ENCODE data around the gene CCDC102A. TPM values are rescaled to one million over a fixed set of nuclear protein-coding genes. Genes with fewer than 3 reads are reported as not detected.

CCDC102A gene
- total RNA-seq, 5 donors from 2014 or later (not counting 1 experiment from before 2014, with no cell fraction given) = 6.1 to 11.2 (median 6.6) TPM

DNA sequence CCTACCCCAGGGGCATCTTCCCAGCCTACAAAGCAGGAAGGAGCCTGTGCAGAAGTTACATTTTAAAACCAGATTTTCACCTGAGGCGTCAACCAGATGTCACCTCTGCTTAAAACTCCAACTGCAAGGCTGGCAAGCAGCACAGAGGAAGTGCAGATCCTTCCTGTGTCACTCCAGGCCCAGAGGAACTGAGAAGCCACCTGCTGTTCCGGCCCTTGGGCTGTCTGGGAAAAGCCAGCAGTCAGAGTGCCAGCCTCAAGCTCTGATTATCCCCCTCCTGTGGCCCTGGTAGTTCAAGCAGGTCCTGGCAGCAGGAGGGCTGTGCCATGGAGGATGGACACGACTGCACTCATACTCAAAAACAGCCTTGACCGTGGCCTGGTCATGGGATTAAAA is 63.7 kb downstream of the CCDC102A start:
- Mint-ChIP-seq H3K4me1 (peaks cover 9 to 27% (median 15%) of the 10 kb centered on the region in 3 donors), H3K9me3 (no peaks in the 10 kb centered on the region), H3K27me3 (no peaks in the 10 kb centered on the region), H3K4me3 (no peak overlapping the region), H3K36me3 (peaks cover 36% of the 10 kb centered on the region), H3K27ac (peak overlapping the region in 1 of 2 donors; percentile 16)
- no peak overlapping the region for H3K27ac ChIP-seq (ENCODE audit: low read length)
- H3K4me1 ChIP-seq (ENCODE audit: control insufficient read depth in 1 of 2, extremely low read depth in 1 of 2, insufficient read depth in 2 of 2, low read length in 2 of 2) = peaks cover 6 to 26% of the 10 kb centered on the region in 2 experiments
- H3K9me3 ChIP-seq = no peaks in the 10 kb centered on the region
- H3K36me3 ChIP-seq (ENCODE audit: control insufficient read depth in 2 of 2, extremely low read depth in 1 of 2, insufficient read depth in 1 of 2, low read length in 1 of 2) = peaks cover 19 to 52% of the 10 kb centered on the region in 2 donors
- no peak overlapping the region for H3K4me3 ChIP-seq (ENCODE audit: control insufficient read depth in 1 of 2, extremely low read depth in 1 of 2, low read length in 1 of 2)
- POLR2A ChIA-PET = no interaction called here
- DNase-seq (no peak), ATAC-seq (replicated peaks in 1 of 4) (no peak)
- H3K27me3 ChIP-seq (replicated peaks in 1 of 2; ENCODE audit: control insufficient read depth in 2 of 2, extremely low read depth in 1 of 2, insufficient read depth in 2 of 2, low read length in 1 of 2) = no peaks in the 10 kb centered on the region
- WGBS (ENCODE audit: insufficient coverage) = 36% methylated on average over 1 of the region's 4 CpGs
- CTCF ChIA-PET = no interaction called here

DNA sequence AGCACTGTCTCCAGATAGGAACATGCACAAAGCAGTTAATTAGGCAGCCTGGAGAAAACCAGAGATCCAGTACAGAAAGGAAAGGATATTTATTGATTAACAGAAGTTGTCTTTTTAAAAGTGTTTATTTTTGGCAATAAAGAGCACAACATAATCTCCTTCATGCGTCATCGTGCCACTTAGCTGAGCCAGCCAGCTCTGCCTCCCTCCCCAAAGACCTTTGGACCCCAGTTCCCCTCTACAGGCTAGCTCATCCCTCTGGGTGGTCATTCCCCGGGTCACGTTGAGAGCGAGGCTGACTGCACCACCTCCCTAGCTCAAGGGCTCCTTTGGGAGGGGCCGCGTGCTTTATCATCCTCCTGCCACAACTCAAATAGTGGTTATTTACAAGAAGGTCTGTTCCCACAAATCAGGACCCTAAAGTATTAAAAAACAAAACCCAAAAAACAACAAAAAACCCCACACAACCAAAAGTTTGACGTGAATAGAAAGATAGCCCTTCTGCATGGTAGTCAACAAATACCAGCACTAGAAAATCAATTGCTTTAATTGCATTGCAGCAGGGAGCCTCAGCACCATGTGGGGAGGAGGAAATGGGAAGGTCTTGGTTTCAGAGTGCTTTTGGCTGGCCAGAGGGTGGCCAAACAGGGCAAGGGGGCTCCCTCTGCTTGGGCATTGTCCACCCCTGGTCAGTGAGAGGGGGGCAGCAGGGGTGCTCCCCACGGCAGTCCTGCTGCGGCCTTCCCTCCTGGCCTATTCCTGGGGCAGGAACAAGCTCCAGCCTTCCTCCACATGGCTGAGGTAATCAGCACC is 64.3 kb downstream of the CCDC102A start:
- Mint-ChIP-seq H3K36me3 (peaks cover 39% of the 10 kb centered on the region), H3K4me1 (peaks cover 9 to 31% (median 13%) of the 10 kb centered on the region in 3 donors), H3K27ac (peak overlapping the region in 1 of 2 donors; percentile 20), H3K4me3 (no peak overlapping the region), H3K27me3 (no peaks in the 10 kb centered on the region), H3K9me3 (no peaks in the 10 kb centered on the region)
- no peak for ATAC-seq (replicated peaks in 1 of 4)
- ChIA-PET CTCF (interaction anchor here in 1 of 2 donors (0.6 kb wide), 1 partner anchor 124 kb away, joined by 4 read pairs; no protein-coding TSS in a partner anchor), POLR2A (no interaction called here)
- H3K27ac ChIP-seq (ENCODE audit: low read length) = no peak overlapping the region
- H3K36me3 ChIP-seq (ENCODE audit: control insufficient read depth in 2 of 2, extremely low read depth in 1 of 2, insufficient read depth in 1 of 2, low read length in 1 of 2) = peaks cover 19 to 57% of the 10 kb centered on the region in 2 donors
- 100% methylated on average over 3 of the region's 10 CpGs for WGBS (ENCODE audit: insufficient coverage)
- no peak for DNase-seq
- no peaks in the 10 kb centered on the region for H3K9me3 ChIP-seq
- peaks cover 6 to 22% of the 10 kb centered on the region in 2 experiments for H3K4me1 ChIP-seq (ENCODE audit: control insufficient read depth in 1 of 2, extremely low read depth in 1 of 2, insufficient read depth in 2 of 2, low read length in 2 of 2)
- H3K27me3 ChIP-seq (replicated peaks in 1 of 2; ENCODE audit: control insufficient read depth in 2 of 2, extremely low read depth in 1 of 2, insufficient read depth in 2 of 2, low read length in 1 of 2) = no peaks in the 10 kb centered on the region
- H3K4me3 ChIP-seq (ENCODE audit: control insufficient read depth in 1 of 2, extremely low read depth in 1 of 2, low read length in 1 of 2) = no peak overlapping the region

DNA sequence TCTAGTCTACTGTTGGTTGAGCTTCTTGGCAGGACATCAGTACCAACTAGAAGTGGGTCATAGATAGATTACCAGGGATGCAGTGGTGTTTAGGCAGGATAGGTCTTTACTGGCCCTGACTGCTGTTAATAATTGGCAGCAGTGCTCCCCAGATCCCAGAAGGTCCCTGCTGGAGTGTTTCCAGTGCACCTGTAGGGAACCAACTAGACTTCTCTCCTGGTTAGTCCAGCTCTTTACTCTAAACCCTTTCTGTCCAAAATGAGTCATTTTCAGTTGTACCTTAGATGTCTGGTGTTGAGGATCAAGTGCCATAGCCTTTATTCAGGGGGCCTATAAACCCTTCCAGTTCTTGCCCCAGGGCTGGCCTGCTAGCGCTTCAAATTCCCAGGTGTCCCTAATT is 65.2 kb downstream of the CCDC102A start:
- CTCF ChIA-PET = interaction anchor here in 1 of 2 donors (0.9 kb wide), 1 partner anchor 13 kb away, joined by 4 read pairs; no protein-coding TSS in a partner anchor
- Histone ChIP-seq H3K4me3 (ENCODE audit: control insufficient read depth in 1 of 2, extremely low read depth in 1 of 2, low read length in 1 of 2) (no peak overlapping the region), H3K27me3 (replicated peaks in 1 of 2; ENCODE audit: control insufficient read depth in 2 of 2, extremely low read depth in 1 of 2, insufficient read depth in 2 of 2, low read length in 1 of 2) (no peaks in the 10 kb centered on the region), H3K4me1 (ENCODE audit: control insufficient read depth in 1 of 2, extremely low read depth in 1 of 2, insufficient read depth in 2 of 2, low read length in 2 of 2) (peaks cover 3 to 14% of the 10 kb centered on the region in 2 experiments), H3K9me3 (no peaks in the 10 kb centered on the region), H3K36me3 (ENCODE audit: control insufficient read depth in 2 of 2, extremely low read depth in 1 of 2, insufficient read depth in 1 of 2, low read length in 1 of 2) (peaks cover 19 to 65% of the 10 kb centered on the region in 2 donors), H3K27ac (ENCODE audit: low read length) (no peak overlapping the region)
- Mint-ChIP-seq H3K4me1 (peaks cover 5 to 27% (median 9%) of the 10 kb centered on the region in 3 donors), H3K27ac (no peak overlapping the region), H3K27me3 (no peaks in the 10 kb centered on the region), H3K4me3 (no peak overlapping the region), H3K36me3 (peaks cover 40% of the 10 kb centered on the region), H3K9me3 (no peaks in the 10 kb centered on the region)
- no CpG with 5 or more reads among the region's 1 CpG for WGBS (ENCODE audit: insufficient coverage)
- DNase-seq = no peak
- no peak for ATAC-seq (replicated peaks in 1 of 4)
- POLR2A ChIA-PET = no interaction called here

DNA sequence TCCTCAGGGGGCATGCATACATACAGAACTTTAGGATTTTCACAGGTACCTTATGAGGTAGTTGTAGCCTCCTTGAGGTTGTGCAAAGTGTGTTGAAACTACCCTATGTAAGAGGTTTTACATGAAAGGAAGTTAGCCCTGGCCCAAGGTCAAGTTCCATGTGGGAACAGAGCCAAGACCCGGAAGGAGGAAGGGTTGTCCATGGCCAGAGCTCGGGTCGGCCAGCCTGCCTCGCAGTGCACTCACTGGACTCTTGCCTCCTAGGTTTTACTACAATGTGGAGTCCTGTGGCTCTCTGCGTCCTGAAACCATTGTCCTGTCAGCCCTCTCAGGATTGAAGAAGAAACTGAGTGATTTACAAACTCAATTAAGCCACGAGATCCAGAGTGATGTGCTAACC is 65.7 kb downstream of the CCDC102A start:
- Mint-ChIP-seq H3K4me1 (peaks cover 4 to 27% (median 11%) of the 10 kb centered on the region in 3 donors), H3K27me3 (no peaks in the 10 kb centered on the region), H3K4me3 (no peak overlapping the region), H3K27ac (no peak overlapping the region), H3K36me3 (peaks cover 43% of the 10 kb centered on the region), H3K9me3 (no peaks in the 10 kb centered on the region)
- Histone ChIP-seq H3K36me3 (ENCODE audit: control insufficient read depth in 2 of 2, extremely low read depth in 1 of 2, insufficient read depth in 1 of 2, low read length in 1 of 2) (peaks cover 19 to 70% of the 10 kb centered on the region in 2 donors), H3K4me1 (ENCODE audit: control insufficient read depth in 1 of 2, extremely low read depth in 1 of 2, insufficient read depth in 2 of 2, low read length in 2 of 2) (peaks cover 2 to 9% of the 10 kb centered on the region in 2 experiments), H3K27me3 (replicated peaks in 1 of 2; ENCODE audit: control insufficient read depth in 2 of 2, extremely low read depth in 1 of 2, insufficient read depth in 2 of 2, low read length in 1 of 2) (no peaks in the 10 kb centered on the region), H3K4me3 (ENCODE audit: control insufficient read depth in 1 of 2, extremely low read depth in 1 of 2, low read length in 1 of 2) (no peak overlapping the region), H3K27ac (ENCODE audit: low read length) (no peak overlapping the region), H3K9me3 (no peaks in the 10 kb centered on the region)
- DNase-seq (no peak), ATAC-seq (replicated peaks in 1 of 4) (no peak)
- ChIA-PET CTCF (interaction anchor here in 1 of 2 donors (0.9 kb wide), 1 partner anchor 14 kb away, joined by 4 read pairs; no protein-coding TSS in a partner anchor), POLR2A (no interaction called here)
- 94% methylated on average over 5 of the region's 6 CpGs for WGBS (ENCODE audit: insufficient coverage)

DNA sequence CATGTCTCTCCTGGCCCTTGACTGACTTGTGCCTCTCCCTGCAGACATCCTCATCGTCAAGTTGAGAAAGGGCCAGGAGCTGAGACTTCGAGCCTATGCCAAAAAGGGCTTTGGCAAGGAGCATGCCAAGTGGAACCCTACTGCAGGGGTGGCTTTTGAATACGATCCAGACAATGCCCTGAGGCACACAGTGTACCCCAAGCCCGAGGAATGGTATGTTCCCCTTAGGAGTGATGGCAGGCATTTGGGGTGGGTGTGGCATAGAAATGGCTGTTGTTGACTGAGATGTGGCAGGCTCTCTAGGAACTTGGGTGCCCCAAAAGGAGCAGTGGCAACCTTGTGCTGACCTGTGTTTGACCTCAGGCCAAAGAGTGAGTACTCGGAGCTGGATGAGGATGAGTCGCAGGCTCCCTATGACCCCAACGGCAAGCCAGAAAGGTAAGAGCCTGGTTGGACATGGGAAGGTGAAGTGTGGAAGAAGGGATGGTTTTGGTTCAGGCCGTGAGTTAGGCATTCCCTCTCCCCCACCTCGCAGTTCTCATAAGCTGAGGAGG is 66.4 kb downstream of the CCDC102A start:
- peaks cover 11 to 29% (median 18%) of the 10 kb centered on the region in 3 donors for H3K4me1 Mint-ChIP-seq
- peaks cover 46% of the 10 kb centered on the region for H3K36me3 Mint-ChIP-seq
- no peak overlapping the region for H3K27ac ChIP-seq (ENCODE audit: low read length)
- H3K27me3 ChIP-seq (replicated peaks in 1 of 2; ENCODE audit: control insufficient read depth in 2 of 2, extremely low read depth in 1 of 2, insufficient read depth in 2 of 2, low read length in 1 of 2) = no peaks in the 10 kb centered on the region
- H3K36me3 ChIP-seq (ENCODE audit: control insufficient read depth in 2 of 2, extremely low read depth in 1 of 2, insufficient read depth in 1 of 2, low read length in 1 of 2) = peaks cover 19 to 77% of the 10 kb centered on the region in 2 donors
- no peaks in the 10 kb centered on the region for H3K9me3 ChIP-seq
- no peaks in the 10 kb centered on the region for H3K9me3 Mint-ChIP-seq
- no peak overlapping the region for H3K4me3 Mint-ChIP-seq
- no peak overlapping the region for H3K4me3 ChIP-seq (ENCODE audit: control insufficient read depth in 1 of 2, extremely low read depth in 1 of 2, low read length in 1 of 2)
- ChIA-PET CTCF (no interaction called here), POLR2A (no interaction called here)
- no peak overlapping the region for H3K27ac Mint-ChIP-seq
- 91% methylated on average over 5 of the region's 9 CpGs for WGBS (ENCODE audit: insufficient coverage)
- ATAC-seq (replicated peaks in 1 of 4) = no peak
- DNase-seq = no peak
- peaks cover 4% of the 10 kb centered on the region in 2 experiments for H3K4me1 ChIP-seq (ENCODE audit: control insufficient read depth in 1 of 2, extremely low read depth in 1 of 2, insufficient read depth in 2 of 2, low read length in 2 of 2)
- H3K27me3 Mint-ChIP-seq = no peaks in the 10 kb centered on the region

DNA sequence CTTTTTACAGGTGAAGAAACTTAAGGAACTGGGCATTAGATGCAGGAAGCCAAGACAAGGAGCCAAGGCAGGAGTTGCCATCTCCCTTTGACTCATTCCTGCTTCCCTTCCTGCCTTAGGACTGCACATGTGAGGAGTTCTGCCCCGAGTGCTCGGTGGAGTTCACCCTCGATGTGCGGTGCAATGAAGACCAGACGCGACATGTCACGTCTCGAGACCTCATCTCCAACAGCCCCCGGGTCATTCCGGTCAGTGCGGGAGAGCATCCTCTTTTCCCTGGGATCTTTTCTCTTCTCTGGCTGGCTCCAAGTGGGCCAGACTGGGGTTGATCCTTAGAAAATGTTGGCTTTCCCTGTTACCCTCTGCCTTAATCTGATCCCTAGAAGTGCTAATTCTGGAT is 67.3 kb downstream of the CCDC102A start:
- peaks cover 52% of the 10 kb centered on the region for H3K36me3 Mint-ChIP-seq
- ChIA-PET CTCF (interaction anchor here in 1 of 2 donors (0.6 kb wide), 1 partner anchor 176 kb away, joined by 3 read pairs; no protein-coding TSS in a partner anchor), POLR2A (no interaction called here)
- no peak overlapping the region for H3K4me3 Mint-ChIP-seq
- no peak for DNase-seq
- peaks cover 19 to 38% (median 24%) of the 10 kb centered on the region in 3 donors for H3K4me1 Mint-ChIP-seq
- no peak overlapping the region for H3K27ac ChIP-seq (ENCODE audit: low read length)
- no peak overlapping the region for H3K27ac Mint-ChIP-seq
- H3K9me3 ChIP-seq = no peaks in the 10 kb centered on the region
- no peaks in the 10 kb centered on the region for H3K27me3 Mint-ChIP-seq
- no peaks in the 10 kb centered on the region for H3K27me3 ChIP-seq (replicated peaks in 1 of 2; ENCODE audit: control insufficient read depth in 2 of 2, extremely low read depth in 1 of 2, insufficient read depth in 2 of 2, low read length in 1 of 2)
- H3K36me3 ChIP-seq (ENCODE audit: control insufficient read depth in 2 of 2, extremely low read depth in 1 of 2, insufficient read depth in 1 of 2, low read length in 1 of 2) = peaks cover 19 to 86% of the 10 kb centered on the region in 2 donors
- no peaks in the 10 kb centered on the region for H3K9me3 Mint-ChIP-seq
- ATAC-seq (replicated peaks in 1 of 4) = no peak
- no peak overlapping the region for H3K4me3 ChIP-seq (ENCODE audit: control insufficient read depth in 1 of 2, extremely low read depth in 1 of 2, low read length in 1 of 2)
- peaks cover 4 to 10% of the 10 kb centered on the region in 2 experiments for H3K4me1 ChIP-seq (ENCODE audit: control insufficient read depth in 1 of 2, extremely low read depth in 1 of 2, insufficient read depth in 2 of 2, low read length in 2 of 2)
- 98% methylated on average over 8 of the region's 11 CpGs for WGBS (ENCODE audit: insufficient coverage)
